ENCODE results near the gene ZBED3. TPM values are rescaled to one million over a fixed set of nuclear protein-coding genes. Genes with fewer than 3 reads are reported as not detected.

The ZBED3 gene
- total RNA-seq, 1 donor from 2014 or later: 21.0 TPM

DNA sequence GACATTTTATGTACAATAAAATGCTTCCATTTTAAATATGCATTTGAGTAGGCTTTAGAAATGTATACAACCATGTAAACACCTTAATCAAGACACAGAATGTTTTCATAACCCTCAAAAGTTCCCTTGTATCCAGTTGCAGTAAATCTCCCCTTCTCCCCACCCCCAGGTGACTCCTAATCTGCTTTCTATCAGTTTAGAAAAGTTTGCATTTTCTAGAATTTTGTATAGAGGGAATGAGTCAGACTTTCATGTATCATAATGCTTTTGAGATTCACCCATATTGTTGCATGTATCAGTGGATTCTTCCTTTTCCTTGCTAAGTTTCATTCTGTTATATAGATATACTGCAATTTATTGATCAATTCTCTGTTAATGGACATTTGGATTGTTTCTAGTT is 17.7 kb upstream of the ZBED3 start:
- TF ChIP-seq, protein P1, sequence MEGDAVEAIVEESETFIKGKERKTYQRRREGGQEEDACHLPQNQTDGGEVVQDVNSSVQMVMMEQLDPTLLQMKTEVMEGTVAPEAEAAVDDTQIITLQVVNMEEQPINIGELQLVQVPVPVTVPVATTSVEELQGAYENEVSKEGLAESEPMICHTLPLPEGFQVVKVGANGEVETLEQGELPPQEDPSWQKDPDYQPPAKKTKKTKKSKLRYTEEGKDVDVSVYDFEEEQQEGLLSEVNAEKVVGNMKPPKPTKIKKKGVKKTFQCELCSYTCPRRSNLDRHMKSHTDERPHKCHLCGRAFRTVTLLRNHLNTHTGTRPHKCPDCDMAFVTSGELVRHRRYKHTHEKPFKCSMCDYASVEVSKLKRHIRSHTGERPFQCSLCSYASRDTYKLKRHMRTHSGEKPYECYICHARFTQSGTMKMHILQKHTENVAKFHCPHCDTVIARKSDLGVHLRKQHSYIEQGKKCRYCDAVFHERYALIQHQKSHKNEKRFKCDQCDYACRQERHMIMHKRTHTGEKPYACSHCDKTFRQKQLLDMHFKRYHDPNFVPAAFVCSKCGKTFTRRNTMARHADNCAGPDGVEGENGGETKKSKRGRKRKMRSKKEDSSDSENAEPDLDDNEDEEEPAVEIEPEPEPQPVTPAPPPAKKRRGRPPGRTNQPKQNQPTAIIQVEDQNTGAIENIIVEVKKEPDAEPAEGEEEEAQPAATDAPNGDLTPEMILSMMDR (IDR thresholded peaks at IDR 0.05): no peak
- H3K9me3 Mint-ChIP-seq (ENCODE audit: unreplicated experiment): peaks cover 11% of the 10 kb centered on the region
- no peaks in the 10 kb centered on the region for H3K27me3 Mint-ChIP-seq (ENCODE audit: unreplicated experiment)
- peaks cover 28% of the 10 kb centered on the region for H3K36me3 Mint-ChIP-seq (ENCODE audit: unreplicated experiment)
- H3K4me3 Mint-ChIP-seq (ENCODE audit: unreplicated experiment): no peak overlapping the region
- H3K4me1 Mint-ChIP-seq (ENCODE audit: unreplicated experiment): peaks cover 3% of the 10 kb centered on the region
- no peak for DNase-seq (ENCODE audit: extremely low spot score, unreplicated experiment)
- H3K27ac Mint-ChIP-seq (ENCODE audit: unreplicated experiment): no peak overlapping the region

DNA sequence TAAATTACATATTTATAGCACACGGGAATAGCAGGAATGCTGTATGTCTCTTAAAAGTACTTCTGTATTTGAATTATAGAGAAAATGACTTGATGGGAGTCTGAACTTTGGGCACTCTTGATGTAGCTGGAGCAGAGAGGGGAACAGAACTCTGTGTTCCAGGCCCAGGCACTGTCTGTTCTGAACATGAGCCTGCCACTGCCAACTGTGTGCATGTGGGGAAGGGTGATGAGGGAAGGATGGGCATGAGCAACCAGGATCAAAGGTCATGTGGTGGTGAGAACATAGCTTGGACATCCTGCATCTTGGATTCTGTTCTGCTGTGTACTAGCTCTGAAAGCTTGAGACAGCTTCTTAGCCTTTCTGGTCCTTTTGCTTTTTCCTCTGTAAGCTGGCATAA is 16.4 kb upstream of the ZBED3 start:
- peaks cover 3% of the 10 kb centered on the region for H3K4me1 Mint-ChIP-seq (ENCODE audit: unreplicated experiment)
- TF ChIP-seq, protein P1 (IDR thresholded peaks at IDR 0.05): no peak
- peaks cover 29% of the 10 kb centered on the region for H3K36me3 Mint-ChIP-seq (ENCODE audit: unreplicated experiment)
- DNase-seq (ENCODE audit: extremely low spot score, unreplicated experiment): no peak
- H3K27ac Mint-ChIP-seq (ENCODE audit: unreplicated experiment): no peak overlapping the region
- H3K4me3 Mint-ChIP-seq (ENCODE audit: unreplicated experiment): no peak overlapping the region
- H3K9me3 Mint-ChIP-seq (ENCODE audit: unreplicated experiment): peaks cover 11% of the 10 kb centered on the region
- H3K27me3 Mint-ChIP-seq (ENCODE audit: unreplicated experiment): no peaks in the 10 kb centered on the region

DNA sequence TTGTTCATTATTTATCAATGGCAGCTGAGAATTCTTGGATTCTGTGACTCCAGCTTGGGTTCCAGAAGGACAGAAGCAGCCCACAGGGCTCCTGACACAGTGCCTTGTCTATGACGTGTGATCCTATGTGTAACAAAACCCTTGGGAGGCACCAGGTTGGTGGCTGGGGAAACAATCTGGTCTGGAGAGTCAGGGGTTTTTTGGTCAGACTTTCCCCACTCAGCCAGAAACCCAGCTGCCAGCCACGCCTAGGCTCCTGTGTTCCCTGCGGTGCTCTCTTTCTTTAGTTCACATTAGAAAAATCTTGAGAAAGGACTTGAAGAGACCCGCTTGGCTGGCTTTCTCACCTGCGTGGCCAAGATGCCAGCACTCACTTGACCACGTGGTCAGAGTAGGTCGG is 15.5 kb upstream of the ZBED3 start:
- Mint-ChIP-seq H3K9me3 (ENCODE audit: unreplicated experiment) (peaks cover 11% of the 10 kb centered on the region), H3K36me3 (ENCODE audit: unreplicated experiment) (peaks cover 29% of the 10 kb centered on the region), H3K27ac (ENCODE audit: unreplicated experiment) (no peak overlapping the region), H3K4me1 (ENCODE audit: unreplicated experiment) (peaks cover 3% of the 10 kb centered on the region), H3K27me3 (ENCODE audit: unreplicated experiment) (no peaks in the 10 kb centered on the region), H3K4me3 (ENCODE audit: unreplicated experiment) (no peak overlapping the region)
- TF ChIP-seq, protein P1 (IDR thresholded peaks at IDR 0.05): no peak
- DNase-seq (ENCODE audit: extremely low spot score, unreplicated experiment): no peak

DNA sequence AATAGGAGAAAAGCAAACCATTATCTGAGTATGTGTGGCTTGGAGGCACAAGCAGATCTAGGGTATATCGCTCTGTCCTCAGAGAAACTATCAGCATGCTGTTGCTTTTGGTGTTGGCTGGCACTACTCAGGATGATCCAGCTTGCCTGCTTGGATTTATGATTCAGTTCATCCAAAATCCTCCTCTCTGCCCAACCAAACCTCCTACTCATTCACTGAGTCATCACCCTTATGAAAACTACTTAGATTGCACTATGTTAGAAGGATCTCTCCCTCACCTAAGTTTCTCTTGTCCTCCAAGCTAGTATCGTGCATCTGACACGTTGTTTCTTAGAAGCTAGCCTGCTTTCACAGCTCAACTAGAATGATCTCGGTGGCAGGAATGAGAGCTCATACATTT is 14.2 kb upstream of the ZBED3 start:
- no peak overlapping the region for H3K4me3 Mint-ChIP-seq (ENCODE audit: unreplicated experiment)
- no peak for DNase-seq (ENCODE audit: extremely low spot score, unreplicated experiment)
- TF ChIP-seq, protein P1 (IDR thresholded peaks at IDR 0.05): no peak
- no peak overlapping the region for H3K27ac Mint-ChIP-seq (ENCODE audit: unreplicated experiment)
- peaks cover 6% of the 10 kb centered on the region for H3K9me3 Mint-ChIP-seq (ENCODE audit: unreplicated experiment)
- H3K36me3 Mint-ChIP-seq (ENCODE audit: unreplicated experiment): peaks cover 34% of the 10 kb centered on the region
- H3K4me1 Mint-ChIP-seq (ENCODE audit: unreplicated experiment): peaks cover 3% of the 10 kb centered on the region
- H3K27me3 Mint-ChIP-seq (ENCODE audit: unreplicated experiment): no peaks in the 10 kb centered on the region

DNA sequence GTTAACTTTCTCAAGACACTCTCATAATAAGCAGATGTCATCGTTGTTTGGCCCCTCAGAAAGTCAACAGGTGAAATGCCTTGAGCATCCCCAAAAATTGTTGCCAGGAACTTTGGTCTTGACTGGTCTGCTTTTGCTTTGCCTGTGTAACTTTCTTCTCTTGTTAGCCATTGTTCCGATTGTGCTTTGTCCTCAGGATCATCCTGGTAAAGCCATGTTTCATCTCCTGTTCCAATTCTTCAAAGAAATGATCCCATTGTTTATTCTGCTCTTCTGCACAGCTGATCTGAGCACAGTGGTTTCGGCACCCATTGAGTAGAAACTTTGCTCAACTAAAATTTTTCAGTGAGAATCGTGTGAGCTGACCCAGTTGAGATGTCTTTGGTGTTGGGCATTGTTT is 8.1 kb upstream of the ZBED3 start:
- no peak overlapping the region for H3K27ac Mint-ChIP-seq (ENCODE audit: unreplicated experiment)
- H3K4me3 Mint-ChIP-seq (ENCODE audit: unreplicated experiment): no peak overlapping the region
- DNase-seq (ENCODE audit: extremely low spot score, unreplicated experiment): no peak
- H3K36me3 Mint-ChIP-seq (ENCODE audit: unreplicated experiment): peaks cover 25% of the 10 kb centered on the region
- H3K4me1 Mint-ChIP-seq (ENCODE audit: unreplicated experiment): no peaks in the 10 kb centered on the region
- no peaks in the 10 kb centered on the region for H3K27me3 Mint-ChIP-seq (ENCODE audit: unreplicated experiment)
- TF ChIP-seq, protein P1 (IDR thresholded peaks at IDR 0.05): no peak
- H3K9me3 Mint-ChIP-seq (ENCODE audit: unreplicated experiment): no peaks in the 10 kb centered on the region

All from osteocyte (in vitro differentiated cells).